ENCODE measurements around the gene FH.

DNA sequence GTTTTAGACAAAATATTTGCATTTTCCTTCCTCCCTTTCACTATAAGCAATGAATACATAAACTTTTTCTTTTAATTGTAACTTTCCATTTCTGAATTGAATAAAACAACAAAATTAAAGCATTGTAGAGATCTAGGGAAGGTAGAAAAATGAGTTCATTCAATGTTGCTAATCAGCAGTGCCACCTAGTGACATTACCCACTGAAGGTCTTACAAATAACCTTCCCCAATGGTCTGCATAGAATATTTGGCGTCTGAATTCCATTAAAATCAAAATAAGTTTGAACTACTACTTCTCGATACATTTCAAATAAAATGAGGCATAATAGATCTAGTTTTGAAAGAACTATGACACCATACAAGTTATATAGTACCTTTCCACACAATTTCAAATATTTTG is 19.6 kb downstream of the FH start:
- TF ChIP-seq POLR2A (IDR thresholded peaks at IDR 0.05) (no peak), EP300 (IDR thresholded peaks at IDR 0.05) (no peak)
- TF ChIP-seq, protein P1, sequence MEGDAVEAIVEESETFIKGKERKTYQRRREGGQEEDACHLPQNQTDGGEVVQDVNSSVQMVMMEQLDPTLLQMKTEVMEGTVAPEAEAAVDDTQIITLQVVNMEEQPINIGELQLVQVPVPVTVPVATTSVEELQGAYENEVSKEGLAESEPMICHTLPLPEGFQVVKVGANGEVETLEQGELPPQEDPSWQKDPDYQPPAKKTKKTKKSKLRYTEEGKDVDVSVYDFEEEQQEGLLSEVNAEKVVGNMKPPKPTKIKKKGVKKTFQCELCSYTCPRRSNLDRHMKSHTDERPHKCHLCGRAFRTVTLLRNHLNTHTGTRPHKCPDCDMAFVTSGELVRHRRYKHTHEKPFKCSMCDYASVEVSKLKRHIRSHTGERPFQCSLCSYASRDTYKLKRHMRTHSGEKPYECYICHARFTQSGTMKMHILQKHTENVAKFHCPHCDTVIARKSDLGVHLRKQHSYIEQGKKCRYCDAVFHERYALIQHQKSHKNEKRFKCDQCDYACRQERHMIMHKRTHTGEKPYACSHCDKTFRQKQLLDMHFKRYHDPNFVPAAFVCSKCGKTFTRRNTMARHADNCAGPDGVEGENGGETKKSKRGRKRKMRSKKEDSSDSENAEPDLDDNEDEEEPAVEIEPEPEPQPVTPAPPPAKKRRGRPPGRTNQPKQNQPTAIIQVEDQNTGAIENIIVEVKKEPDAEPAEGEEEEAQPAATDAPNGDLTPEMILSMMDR (IDR thresholded peaks at IDR 0.05), result peak in 2 of 5 experiments; percentile 17 to 23

Data from tibial nerve (tissue), 4 donors.